ENCODE results near the gene PPP2R2C. TPM values are rescaled to one million over a fixed set of nuclear protein-coding genes. Genes with fewer than 3 reads are reported as not detected.

Gene PPP2R2C
- total RNA-seq, 2 donors from 2014 or later = not detected

GRCh38 chr4:6354119-6354518 is 118.3 kb downstream of the PPP2R2C start:
- no peaks in the 10 kb centered on the region for H3K36me3 Mint-ChIP-seq (ENCODE audit: insufficient read depth in 2 of 2)
- H3K4me1 Mint-ChIP-seq (ENCODE audit: low read depth) = no peaks in the 10 kb centered on the region
- ATAC-seq (replicated peaks in 1 of 2) = no peak
- peaks cover 21% of the 10 kb centered on the region for H3K27me3 Mint-ChIP-seq (ENCODE audit: low read depth)
- H3K27ac Mint-ChIP-seq = no peak overlapping the region
- no peak overlapping the region for H3K4me3 Mint-ChIP-seq
- no peak for DNase-seq
- no peaks in the 10 kb centered on the region for H3K9me3 Mint-ChIP-seq

- Mint-ChIP-seq H3K27ac (no peak overlapping the region), H3K9me3 (no peaks in the 10 kb centered on the region), H3K4me3 (no peak overlapping the region), H3K4me1 (ENCODE audit: low read depth) (no peaks in the 10 kb centered on the region), H3K27me3 (ENCODE audit: low read depth) (peaks cover 21% of the 10 kb centered on the region), H3K36me3 (ENCODE audit: insufficient read depth in 2 of 2) (no peaks in the 10 kb centered on the region)
- DNase-seq = no peak
- ATAC-seq (replicated peaks in 1 of 2) = no peak
Measured at GRCh38 chr4:6352031-6352692, 120.3 kb downstream of the PPP2R2C start.

DNA sequence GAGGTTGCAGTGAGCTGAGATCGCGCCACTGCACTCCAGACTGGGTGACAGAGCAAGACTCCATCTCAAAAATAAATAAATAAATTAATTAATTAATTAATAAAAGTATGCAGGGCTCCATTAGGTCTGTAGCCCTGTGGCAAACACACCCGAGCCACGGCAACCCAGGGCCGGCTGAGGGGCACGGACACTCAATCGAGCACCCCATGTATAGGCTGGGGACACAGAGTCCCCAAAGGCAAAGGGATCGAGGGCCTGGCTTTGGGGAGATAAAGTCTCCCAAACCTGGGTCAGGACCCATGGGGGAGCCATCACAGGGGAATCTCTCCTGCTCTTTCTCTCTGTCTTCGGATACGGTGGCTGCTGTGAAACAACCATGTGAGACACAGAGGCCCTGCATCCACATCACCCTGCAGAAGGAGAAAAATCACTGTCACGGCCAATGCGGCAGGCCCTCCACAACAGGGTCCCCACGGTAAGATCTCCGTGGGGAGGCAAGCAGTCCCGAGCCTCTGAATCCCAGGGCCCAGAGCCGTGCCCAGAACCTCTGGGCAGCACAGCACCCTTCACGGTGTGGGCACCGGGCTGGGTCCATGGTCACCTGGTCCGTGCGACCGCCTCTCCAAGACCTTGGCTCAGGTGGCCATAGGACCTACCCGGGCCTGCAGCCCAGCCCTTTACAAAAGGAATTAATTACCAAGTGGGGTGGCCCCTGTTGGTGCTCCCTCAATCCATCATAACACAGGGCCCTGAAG is 121.0 kb downstream of the PPP2R2C start:
- Mint-ChIP-seq H3K27ac (no peak overlapping the region), H3K36me3 (ENCODE audit: insufficient read depth in 2 of 2) (no peaks in the 10 kb centered on the region), H3K27me3 (ENCODE audit: low read depth) (peaks cover 21% of the 10 kb centered on the region), H3K4me3 (no peak overlapping the region), H3K4me1 (ENCODE audit: low read depth) (no peaks in the 10 kb centered on the region), H3K9me3 (no peaks in the 10 kb centered on the region)
- DNase-seq (no peak), ATAC-seq (replicated peaks in 1 of 2) (no peak)

DNA sequence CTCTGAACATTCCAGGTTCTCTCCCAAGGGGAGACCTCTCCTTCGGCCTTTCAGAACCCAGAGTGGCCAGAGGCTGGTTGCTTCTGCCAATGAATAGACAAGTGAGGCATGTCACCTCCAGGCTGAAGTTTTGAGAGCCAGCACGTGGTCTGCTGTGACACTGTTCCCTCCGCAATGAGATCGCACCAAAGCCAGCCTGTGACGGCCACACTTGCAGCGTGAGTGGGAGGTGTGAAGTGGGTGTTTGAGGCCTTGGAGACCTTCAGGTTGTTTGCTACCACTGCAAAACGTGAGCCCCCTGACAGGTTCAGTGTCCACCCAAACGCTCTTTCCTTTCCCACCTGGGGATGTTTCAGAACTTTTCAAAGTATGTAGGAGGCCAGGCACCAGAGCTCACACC is 121.8 kb downstream of the PPP2R2C start:
- no peak for ATAC-seq (replicated peaks in 1 of 2)
- H3K4me1 Mint-ChIP-seq (ENCODE audit: low read depth) = no peaks in the 10 kb centered on the region
- DNase-seq = no peak
- no peak overlapping the region for H3K4me3 Mint-ChIP-seq
- no peaks in the 10 kb centered on the region for H3K36me3 Mint-ChIP-seq (ENCODE audit: insufficient read depth in 2 of 2)
- no peaks in the 10 kb centered on the region for H3K9me3 Mint-ChIP-seq
- H3K27ac Mint-ChIP-seq = no peak overlapping the region
- peaks cover 21% of the 10 kb centered on the region for H3K27me3 Mint-ChIP-seq (ENCODE audit: low read depth)

DNA sequence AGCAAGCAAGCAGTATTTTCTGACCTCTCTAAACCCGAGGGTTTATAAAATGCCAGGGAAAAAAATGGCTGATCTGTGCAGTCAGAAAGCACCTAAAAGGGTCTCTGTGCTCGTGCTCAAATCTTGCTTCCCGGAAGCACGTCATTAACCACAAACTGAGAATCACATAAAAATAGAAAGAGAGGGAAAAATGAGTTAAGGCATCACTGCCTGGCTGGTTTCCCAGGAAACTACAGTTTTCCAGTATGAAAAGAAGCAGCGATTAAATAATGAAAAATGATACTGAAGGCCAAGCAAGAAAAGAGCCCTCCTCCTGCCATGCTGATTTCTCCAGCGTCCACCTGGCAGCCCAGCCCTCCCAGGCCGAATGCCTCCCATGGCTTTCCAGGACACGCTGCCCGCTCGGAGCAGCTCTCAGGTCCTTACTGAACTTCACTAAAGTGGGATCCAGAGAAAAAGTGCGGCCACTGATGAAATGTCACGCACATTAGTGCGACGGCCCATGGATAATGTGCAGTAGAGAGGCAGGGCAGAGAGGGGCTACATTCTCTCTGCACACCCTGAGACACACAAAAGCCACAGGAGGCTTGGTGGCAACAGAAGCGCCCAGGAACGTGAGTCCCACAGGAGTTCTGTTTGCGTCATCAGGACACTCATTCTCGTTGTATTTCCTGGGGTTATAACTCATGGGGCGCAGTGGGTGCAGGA is 122.4 kb downstream of the PPP2R2C start:
- DNase-seq (no peak), ATAC-seq (replicated peaks in 1 of 2) (no peak)
- Mint-ChIP-seq H3K4me3 (no peak overlapping the region), H3K27ac (no peak overlapping the region), H3K9me3 (no peaks in the 10 kb centered on the region), H3K27me3 (ENCODE audit: low read depth) (peaks cover 19% of the 10 kb centered on the region), H3K36me3 (ENCODE audit: insufficient read depth in 2 of 2) (no peaks in the 10 kb centered on the region), H3K4me1 (ENCODE audit: low read depth) (no peaks in the 10 kb centered on the region)

- H3K9me3 Mint-ChIP-seq = no peaks in the 10 kb centered on the region
- H3K4me1 Mint-ChIP-seq (ENCODE audit: low read depth) = no peaks in the 10 kb centered on the region
- no peak overlapping the region for H3K27ac Mint-ChIP-seq
- H3K36me3 Mint-ChIP-seq (ENCODE audit: insufficient read depth in 2 of 2) = no peaks in the 10 kb centered on the region
- no peak overlapping the region for H3K4me3 Mint-ChIP-seq
- no peak for DNase-seq
- peaks cover 8% of the 10 kb centered on the region for H3K27me3 Mint-ChIP-seq (ENCODE audit: low read depth)
- no peak for ATAC-seq (replicated peaks in 1 of 2)
Measured at GRCh38 chr4:6348408-6348807, 124.0 kb downstream of the PPP2R2C start.

GRCh38 chr4:6347511-6348045 is 124.8 kb downstream of the PPP2R2C start:
- Mint-ChIP-seq H3K27ac (no peak overlapping the region), H3K27me3 (ENCODE audit: low read depth) (peaks cover 8% of the 10 kb centered on the region), H3K36me3 (ENCODE audit: insufficient read depth in 2 of 2) (no peaks in the 10 kb centered on the region), H3K9me3 (no peaks in the 10 kb centered on the region), H3K4me1 (ENCODE audit: low read depth) (no peaks in the 10 kb centered on the region), H3K4me3 (no peak overlapping the region)
- ATAC-seq (replicated peaks in 1 of 2) (no peak), DNase-seq (no peak)

DNA sequence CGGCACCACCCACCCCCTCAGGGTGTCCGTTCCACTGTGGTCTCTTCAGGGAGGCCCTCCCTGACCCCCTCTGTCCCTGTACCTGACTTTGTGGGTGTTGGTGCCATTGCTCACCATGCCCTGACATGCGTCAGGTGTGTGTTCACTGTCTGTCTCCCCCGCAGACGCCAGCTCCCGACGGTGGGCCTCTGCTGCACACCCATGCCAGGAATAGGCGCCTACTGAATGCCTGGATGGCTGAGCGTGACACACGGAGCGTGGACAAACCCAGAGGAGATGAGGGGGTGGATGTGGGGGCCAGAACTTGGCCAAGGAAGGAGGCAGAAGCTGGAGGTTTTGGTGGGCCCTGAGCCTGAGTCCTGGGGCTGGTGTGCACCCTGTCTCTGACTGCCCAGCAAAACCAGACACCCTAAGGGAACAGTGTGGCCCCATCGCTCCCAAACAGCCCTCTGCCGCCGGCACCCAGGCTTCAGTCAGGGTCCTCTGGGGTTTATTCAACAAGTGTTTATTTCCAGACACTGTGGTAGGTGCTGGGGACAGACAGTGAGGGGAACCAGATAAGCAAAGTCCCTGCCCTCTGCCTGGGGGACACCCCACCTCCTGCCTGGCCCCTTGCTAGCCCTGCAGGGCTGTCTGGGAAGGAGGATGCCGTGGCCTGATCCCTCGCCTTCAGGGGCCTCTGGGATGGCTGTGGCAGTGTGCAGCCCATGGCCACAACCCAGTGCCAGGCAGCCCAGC is 125.9 kb downstream of the PPP2R2C start:
- no peak overlapping the region for H3K4me3 Mint-ChIP-seq
- H3K27me3 Mint-ChIP-seq (ENCODE audit: low read depth) = peaks cover 4% of the 10 kb centered on the region
- no peaks in the 10 kb centered on the region for H3K4me1 Mint-ChIP-seq (ENCODE audit: low read depth)
- no peaks in the 10 kb centered on the region for H3K9me3 Mint-ChIP-seq
- ATAC-seq (replicated peaks in 1 of 2) = no peak
- no peaks in the 10 kb centered on the region for H3K36me3 Mint-ChIP-seq (ENCODE audit: insufficient read depth in 2 of 2)
- H3K27ac Mint-ChIP-seq = no peak overlapping the region
- no peak for DNase-seq

- Mint-ChIP-seq H3K4me1 (ENCODE audit: low read depth) (no peaks in the 10 kb centered on the region), H3K36me3 (ENCODE audit: insufficient read depth in 2 of 2) (no peaks in the 10 kb centered on the region), H3K27ac (no peak overlapping the region), H3K9me3 (no peaks in the 10 kb centered on the region), H3K4me3 (no peak overlapping the region), H3K27me3 (ENCODE audit: low read depth) (peaks cover 4% of the 10 kb centered on the region)
- no peak for ATAC-seq (replicated peaks in 1 of 2)
- no peak for DNase-seq
Measured at GRCh38 chr4:6345866-6346265, 126.5 kb downstream of the PPP2R2C start.

DNA sequence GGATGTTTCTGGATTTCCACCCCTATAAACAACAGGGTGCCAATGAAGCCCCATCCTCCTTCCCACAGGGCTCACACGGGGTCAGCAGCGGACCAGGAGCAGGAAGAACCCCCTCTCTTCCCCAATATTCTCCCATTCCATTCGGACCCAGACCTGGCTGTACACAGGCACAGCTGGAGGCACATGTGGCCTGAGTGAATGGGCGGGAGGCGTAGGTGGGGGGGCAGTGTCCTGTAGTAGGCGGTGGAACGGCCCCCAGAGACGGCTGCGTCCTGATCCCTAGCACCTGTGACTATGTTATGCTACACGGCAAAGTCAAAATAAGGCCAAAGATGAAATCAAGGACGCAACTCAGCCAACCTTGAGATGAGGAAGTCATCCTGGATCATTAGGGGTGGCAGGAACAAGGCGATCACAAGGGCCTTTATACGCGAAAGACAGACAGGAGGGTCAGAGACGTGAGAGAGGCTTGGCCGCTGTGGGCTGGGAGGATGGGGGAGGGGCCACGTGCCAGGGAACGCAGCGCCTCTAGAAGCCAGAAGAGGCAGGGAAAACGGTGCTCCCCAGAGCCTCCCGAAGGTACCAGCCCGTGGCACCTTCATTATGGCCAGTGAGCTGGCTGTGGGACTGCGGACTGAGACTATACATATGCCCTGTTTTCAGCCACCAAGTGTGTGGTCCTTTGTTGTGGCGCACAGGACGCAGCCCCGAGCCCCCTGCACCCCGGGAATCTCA is 127.2 kb downstream of the PPP2R2C start:
- DNase-seq (no peak), ATAC-seq (replicated peaks in 1 of 2) (no peak)
- Mint-ChIP-seq H3K9me3 (no peaks in the 10 kb centered on the region), H3K4me1 (ENCODE audit: low read depth) (no peaks in the 10 kb centered on the region), H3K27ac (no peak overlapping the region), H3K36me3 (ENCODE audit: insufficient read depth in 2 of 2) (no peaks in the 10 kb centered on the region), H3K27me3 (ENCODE audit: low read depth) (peaks cover 4% of the 10 kb centered on the region), H3K4me3 (no peak overlapping the region)

DNA sequence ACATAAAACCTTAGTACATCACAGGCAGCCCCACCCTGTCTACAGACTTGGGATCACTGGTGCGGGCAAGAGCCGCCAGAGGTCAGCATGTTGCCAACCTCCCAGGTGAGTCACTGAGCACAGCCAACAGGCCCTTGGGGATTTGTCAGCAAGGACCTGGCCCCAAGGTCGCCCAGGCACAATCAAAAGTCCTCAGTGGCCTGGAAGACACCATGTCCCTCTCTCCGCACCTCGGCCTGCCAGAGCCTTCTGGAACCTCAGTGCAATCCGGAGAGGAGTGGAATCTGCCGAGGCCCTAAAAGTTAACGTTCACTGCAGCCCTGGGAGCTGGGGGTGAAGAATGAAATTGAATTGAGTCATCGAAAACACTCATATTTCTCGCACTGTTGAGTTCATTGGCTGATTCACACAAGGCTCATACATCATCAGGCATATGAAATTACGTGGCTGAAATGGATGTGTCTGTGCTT is 128.4 kb downstream of the PPP2R2C start:
- no peaks in the 10 kb centered on the region for H3K36me3 Mint-ChIP-seq (ENCODE audit: insufficient read depth in 2 of 2)
- H3K4me3 Mint-ChIP-seq = no peak overlapping the region
- H3K27me3 Mint-ChIP-seq (ENCODE audit: low read depth) = peaks cover 10% of the 10 kb centered on the region
- DNase-seq (peak in 1 of 2 donors; percentile 13), ATAC-seq (replicated peaks in 1 of 2) (peak in 1 of 2 donors; percentile 81)
- no peak overlapping the region for H3K27ac Mint-ChIP-seq
- H3K4me1 Mint-ChIP-seq (ENCODE audit: low read depth) = no peaks in the 10 kb centered on the region
- no peaks in the 10 kb centered on the region for H3K9me3 Mint-ChIP-seq

DNA sequence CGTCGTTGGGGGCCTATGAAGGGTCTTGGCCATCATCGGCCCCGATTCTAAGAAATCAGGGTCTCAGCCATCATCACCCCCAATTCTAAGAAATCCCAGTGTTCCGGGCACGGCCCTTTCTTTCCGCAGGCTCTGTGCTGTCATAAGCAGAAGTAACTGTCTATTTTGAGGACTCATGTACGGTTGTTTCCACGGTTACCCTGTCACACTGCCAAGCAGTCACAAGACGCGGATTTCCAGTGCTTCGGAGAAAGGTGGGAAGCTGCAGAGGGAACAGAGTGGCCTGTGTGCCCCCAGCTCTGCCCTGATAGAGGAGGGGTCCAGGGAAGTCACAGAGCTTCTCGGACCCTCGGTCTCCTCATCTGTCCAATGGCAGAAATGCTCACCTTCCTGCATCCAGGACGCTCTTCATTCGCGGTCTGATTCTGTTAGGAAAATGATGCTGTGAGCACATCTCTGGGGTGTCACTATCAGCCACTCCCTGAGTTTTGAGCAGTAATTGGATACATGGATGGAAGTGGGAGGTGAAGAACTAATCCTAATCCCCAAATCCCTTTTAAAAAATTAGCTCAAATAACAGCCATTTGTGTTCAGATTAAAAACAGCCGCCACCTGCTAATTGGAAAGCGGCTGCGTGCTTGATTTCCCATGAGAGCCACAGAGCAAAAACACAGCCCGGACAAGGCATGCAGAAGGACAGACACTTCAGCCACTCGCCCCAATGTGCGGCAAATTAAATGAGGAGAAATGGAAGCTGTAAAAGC is 129.7 kb downstream of the PPP2R2C start:
- Mint-ChIP-seq H3K9me3 (no peaks in the 10 kb centered on the region), H3K27ac (no peak overlapping the region), H3K4me3 (no peak overlapping the region), H3K27me3 (ENCODE audit: low read depth) (peaks cover 23% of the 10 kb centered on the region), H3K36me3 (ENCODE audit: insufficient read depth in 2 of 2) (no peaks in the 10 kb centered on the region), H3K4me1 (ENCODE audit: low read depth) (peaks cover 10% of the 10 kb centered on the region)
- ATAC-seq (replicated peaks in 1 of 2) = no peak
- DNase-seq = no peak

Data from activated T-cell treated with anti-CD3 and anti-CD28 coated beads, Interleukin-2, amount 50 U/mL, for 72 hours (primary cell).